Vagina (tissue), 2 donors: Measurements from ENCODE around the gene SLC37A3. TPM values are rescaled to one million over a fixed set of nuclear protein-coding genes. Genes with fewer than 3 reads are reported as not detected.
"Not testable (repeated sequence)": the region's sequence is repeated elsewhere in the genome, so short reads cannot be mapped to it uniquely, and the experiment has no call there.

Experiments used
- DNase-seq, 2 donors: peaks; one replicate each; pipeline ENCODE4 v3.0.0-alpha.2; 2017; ENCODE audit errors: extremely low spot score in 2 of 2
- H3K27ac ChIP-seq: fragments of 200-600 bp; sonication (generic); one replicate; pipeline ENCODE4 v1.5.1; 2019
- H3K27me3 ChIP-seq: fragments of 200-600 bp; sonication (generic); one replicate; pipeline ENCODE4 v1.5.1; 2019
- H3K36me3 ChIP-seq, 2 donors: fragments of 200-600 bp; sonication (generic); one replicate each; pipeline ENCODE4 v1.5.1; 2017 to 2019
- H3K4me1 ChIP-seq: fragments of 200-600 bp; sonication (generic); one replicate; pipeline ENCODE4 v1.5.1; 2019
- H3K4me3 ChIP-seq, 2 donors: fragments of 200-600 bp; sonication (generic); 1 replicate in 1 of 2; 2 replicates in 1 of 2; pipeline ENCODE4 v1.5.1; 2016 to 2019
- H3K9me3 ChIP-seq: fragments of 200-600 bp; sonication (generic); one replicate; pipeline ENCODE4 v1.5.1; 2019
- POLR2A ChIP-seq, 2 donors: fragments of 450-650 bp; IDR thresholded peaks; one replicate each; pipeline ENCODE4 v1.6.1; 2017; ENCODE audit warnings: antibody characterized with exemption in 2 of 2, mild to moderate bottlenecking in 2 of 2, moderate library complexity in 2 of 2
- POLR2AphosphoS5 ChIP-seq, 2 donors: sonication (generic); formaldehyde crosslinking; IDR thresholded peaks; one replicate each; pipeline ENCODE4 v1.9.0; 2017; ENCODE audit warnings: antibody characterized with exemption in 2 of 2, mild to moderate bottlenecking in 2 of 2, low read depth in 1 of 2; ENCODE audit not compliant: insufficient read depth in 1 of 2
- intact Hi-C: fragments of 100-400 bp; cut with DNase I; formaldehyde crosslinking; loops from one replicate; pipeline ENCODE4 v1.15.1; 2023
- total RNA-seq: library from RNA; depleted of rRNA; stranded (reverse); fragments of >200 nt; gene quantifications from one replicate; pipeline ENCODE4 v1.2.3, GENCODE V29; 2016
- TF ChIP-seq, protein P1 (sequence below), 3 experiments: fragments of 450-650 bp in 2 of 3; fragments of 200-600 bp in 1 of 3; sonication (generic) in 1 of 3; IDR thresholded peaks; one replicate each; pipeline ENCODE4 v1.5.1; 2017 to 2019; ENCODE audit warnings: antibody characterized with exemption in 3 of 3, mild to moderate bottlenecking in 2 of 3, moderate library complexity in 2 of 3

The SLC37A3 gene
- total RNA-seq, 1 donor from 2014 or later = 80.8 TPM

DNA sequence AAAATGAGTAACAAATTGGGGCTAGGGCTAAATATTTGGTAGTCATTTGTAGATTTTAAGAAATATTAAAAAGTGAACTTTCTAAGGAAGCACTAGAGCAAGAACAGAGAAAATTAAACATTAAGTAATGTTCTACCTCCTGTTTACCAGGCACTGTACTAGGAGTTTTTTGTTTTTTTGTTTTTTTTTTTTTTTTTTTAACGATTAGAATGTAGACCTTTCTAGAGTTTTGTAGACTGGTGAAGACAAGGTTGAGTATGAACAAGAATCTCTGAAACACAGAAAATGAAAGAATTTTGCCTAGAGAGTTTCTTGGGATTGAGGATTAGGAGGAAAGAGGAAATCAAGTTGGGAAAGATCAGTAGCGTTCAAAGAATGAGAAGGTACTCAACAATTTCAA, 73.6 kb downstream of the SLC37A3 start:
- Histone ChIP-seq H3K27ac (no peak overlapping the region), H3K36me3 (no peaks in the 10 kb centered on the region), H3K4me3 (no peak overlapping the region), H3K4me1 (peaks cover 16% of the 10 kb centered on the region), H3K27me3 (no peaks in the 10 kb centered on the region), H3K9me3 (no peaks in the 10 kb centered on the region)
- DNase-seq = no peak
- no peak for TF ChIP-seq POLR2A (IDR thresholded peaks at IDR 0.05)
- TF ChIP-seq, protein P1, sequence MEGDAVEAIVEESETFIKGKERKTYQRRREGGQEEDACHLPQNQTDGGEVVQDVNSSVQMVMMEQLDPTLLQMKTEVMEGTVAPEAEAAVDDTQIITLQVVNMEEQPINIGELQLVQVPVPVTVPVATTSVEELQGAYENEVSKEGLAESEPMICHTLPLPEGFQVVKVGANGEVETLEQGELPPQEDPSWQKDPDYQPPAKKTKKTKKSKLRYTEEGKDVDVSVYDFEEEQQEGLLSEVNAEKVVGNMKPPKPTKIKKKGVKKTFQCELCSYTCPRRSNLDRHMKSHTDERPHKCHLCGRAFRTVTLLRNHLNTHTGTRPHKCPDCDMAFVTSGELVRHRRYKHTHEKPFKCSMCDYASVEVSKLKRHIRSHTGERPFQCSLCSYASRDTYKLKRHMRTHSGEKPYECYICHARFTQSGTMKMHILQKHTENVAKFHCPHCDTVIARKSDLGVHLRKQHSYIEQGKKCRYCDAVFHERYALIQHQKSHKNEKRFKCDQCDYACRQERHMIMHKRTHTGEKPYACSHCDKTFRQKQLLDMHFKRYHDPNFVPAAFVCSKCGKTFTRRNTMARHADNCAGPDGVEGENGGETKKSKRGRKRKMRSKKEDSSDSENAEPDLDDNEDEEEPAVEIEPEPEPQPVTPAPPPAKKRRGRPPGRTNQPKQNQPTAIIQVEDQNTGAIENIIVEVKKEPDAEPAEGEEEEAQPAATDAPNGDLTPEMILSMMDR (IDR thresholded peaks at IDR 0.05) = no peak
- TF ChIP-seq POLR2AphosphoS5 (IDR thresholded peaks at IDR 0.05; ENCODE audit: insufficient read depth in 1 of 2, low read depth in 1 of 2) = no peak
- intact Hi-C loops = no loop called here

GRCh38 chr7:140322759-140323158, 75.6 kb downstream of the SLC37A3 start:
- H3K4me3 ChIP-seq = no peak overlapping the region
- H3K9me3 ChIP-seq = no peaks in the 10 kb centered on the region
- TF ChIP-seq, protein P1 (IDR thresholded peaks at IDR 0.05) = no peak
- TF ChIP-seq POLR2AphosphoS5 (IDR thresholded peaks at IDR 0.05; ENCODE audit: insufficient read depth in 1 of 2, low read depth in 1 of 2) (no peak), POLR2A (IDR thresholded peaks at IDR 0.05) (no peak)
- H3K27ac ChIP-seq = no peak overlapping the region
- H3K36me3 ChIP-seq = no peaks in the 10 kb centered on the region
- H3K4me1 ChIP-seq = peaks cover 16% of the 10 kb centered on the region
- intact Hi-C loops = no loop called here
- H3K27me3 ChIP-seq = no peaks in the 10 kb centered on the region
- DNase-seq = no peak

DNA sequence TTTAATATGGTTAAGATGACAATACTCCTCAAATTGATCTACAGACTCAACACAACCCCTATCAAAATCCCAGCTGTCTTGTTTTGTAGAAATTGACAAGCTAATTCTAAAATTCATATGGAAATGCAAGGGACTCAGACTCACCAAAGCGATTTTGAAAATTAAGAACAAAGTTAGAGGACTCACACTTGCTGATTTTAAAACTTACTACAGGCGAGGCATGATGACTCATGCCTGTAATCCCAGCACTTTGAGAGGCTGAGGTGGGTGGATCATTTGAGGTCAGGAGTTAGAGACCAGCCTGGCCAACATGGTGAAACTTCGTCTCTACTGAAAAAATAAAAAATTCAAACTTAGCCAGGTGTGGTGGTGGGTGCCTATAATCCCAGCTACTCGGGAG, 78.3 kb downstream of the SLC37A3 start:
- H3K9me3 ChIP-seq, DNase-seq, H3K27me3 ChIP-seq, H3K27ac ChIP-seq, intact Hi-C loops, H3K4me3 ChIP-seq, H3K36me3 ChIP-seq: not testable (repeated sequence)
- H3K4me1 ChIP-seq = peaks cover 23% of the 10 kb centered on the region

DNA sequence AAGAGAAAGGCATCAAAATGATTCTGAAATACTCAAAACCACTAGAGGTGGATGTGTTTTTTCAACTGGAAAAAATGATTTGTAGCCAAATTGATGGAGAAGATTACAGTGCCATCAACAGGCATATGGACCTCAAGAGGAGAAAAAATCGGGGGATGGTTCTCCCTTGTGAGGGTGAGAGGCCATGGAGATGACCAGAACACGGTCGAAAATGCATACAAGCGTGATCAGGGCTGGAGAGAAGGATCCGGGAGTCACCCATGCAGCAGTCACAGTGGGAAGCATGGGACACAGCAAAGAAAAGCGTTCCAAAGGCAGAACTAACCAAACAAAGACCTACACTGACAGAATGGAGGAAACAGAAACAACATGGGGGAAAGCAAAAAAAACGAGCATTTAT, 80.3 kb downstream of the SLC37A3 start:
- intact Hi-C loops = loop anchor here (2.0 to 10.0 kb wide), 2 partner anchors 27 to 143 kb away; partner anchors contain the start of gene KDM7A
- no peak for DNase-seq
- no peak for TF ChIP-seq POLR2AphosphoS5 (IDR thresholded peaks at IDR 0.05; ENCODE audit: insufficient read depth in 1 of 2, low read depth in 1 of 2)
- TF ChIP-seq POLR2A (IDR thresholded peaks at IDR 0.05) = no peak
- TF ChIP-seq, protein P1 (IDR thresholded peaks at IDR 0.05) = no peak
- Histone ChIP-seq H3K9me3 (no peaks in the 10 kb centered on the region), H3K4me1 (peaks cover 25% of the 10 kb centered on the region), H3K36me3 (no peaks in the 10 kb centered on the region), H3K27ac (no peak overlapping the region), H3K27me3 (no peaks in the 10 kb centered on the region), H3K4me3 (no peak overlapping the region)

- no peak for DNase-seq
- Histone ChIP-seq H3K4me1 (peaks cover 25% of the 10 kb centered on the region), H3K36me3 (no peaks in the 10 kb centered on the region), H3K27ac (no peak overlapping the region), H3K4me3 (no peak overlapping the region), H3K27me3 (no peaks in the 10 kb centered on the region), H3K9me3 (no peaks in the 10 kb centered on the region)
- intact Hi-C loops = loop anchor here (10.0 kb wide), 1 partner anchor 143 kb away; the partner anchor contains the start of gene KDM7A
- TF ChIP-seq POLR2AphosphoS5 (IDR thresholded peaks at IDR 0.05; ENCODE audit: insufficient read depth in 1 of 2, low read depth in 1 of 2) (no peak), POLR2A (IDR thresholded peaks at IDR 0.05) (no peak)
- TF ChIP-seq, protein P1 (IDR thresholded peaks at IDR 0.05) = no peak
Measured at GRCh38 chr7:140317597-140317996, 80.7 kb downstream of the SLC37A3 start.
